ENCODE measurements around the gene CFAP46.
"Not testable (repeated sequence)": the region's sequence is repeated elsewhere in the genome, so short reads cannot be mapped to it uniquely, and the experiment has no call there.

The CFAP46 gene

GRCh38 chr10:132825783-132826523 lies 116.4 kb downstream of the CFAP46 start:
- H3K9me3 Mint-ChIP-seq; H3K36me3 Mint-ChIP-seq (ENCODE audit: low read depth); H3K4me3 Mint-ChIP-seq; H3K27ac Mint-ChIP-seq; H3K4me1 Mint-ChIP-seq (ENCODE audit: low read depth); H3K27me3 Mint-ChIP-seq: not testable (repeated sequence)

GRCh38 chr10:132820056-132820455 lies 122.3 kb downstream of the CFAP46 start:
- no peaks in the 10 kb centered on the region for H3K4me1 Mint-ChIP-seq (ENCODE audit: low read depth)
- no peaks in the 10 kb centered on the region for H3K36me3 Mint-ChIP-seq (ENCODE audit: low read depth)
- no peak overlapping the region for H3K4me3 Mint-ChIP-seq
- H3K27me3 Mint-ChIP-seq = peaks cover 32% of the 10 kb centered on the region
- no peaks in the 10 kb centered on the region for H3K9me3 Mint-ChIP-seq
- no peak overlapping the region for H3K27ac Mint-ChIP-seq

GRCh38 chr10:132817701-132818211 lies 124.6 kb downstream of the CFAP46 start:
- Mint-ChIP-seq H3K27ac (no peak overlapping the region), H3K9me3 (no peaks in the 10 kb centered on the region), H3K36me3 (ENCODE audit: low read depth) (no peaks in the 10 kb centered on the region), H3K4me3 (no peak overlapping the region), H3K4me1 (ENCODE audit: low read depth) (no peaks in the 10 kb centered on the region), H3K27me3 (peaks cover 32% of the 10 kb centered on the region)

GRCh38 chr10:132816718-132817117 lies 125.7 kb downstream of the CFAP46 start:
- Mint-ChIP-seq H3K27me3 (peaks cover 32% of the 10 kb centered on the region), H3K27ac (no peak overlapping the region), H3K36me3 (ENCODE audit: low read depth) (no peaks in the 10 kb centered on the region), H3K9me3 (no peaks in the 10 kb centered on the region), H3K4me3 (no peak overlapping the region), H3K4me1 (ENCODE audit: low read depth) (no peaks in the 10 kb centered on the region)

GRCh38 chr10:132815168-132815857 lies 127.1 kb downstream of the CFAP46 start:
- Mint-ChIP-seq H3K27ac (peak overlapping the region; percentile 68), H3K4me3 (no peak overlapping the region), H3K9me3 (no peaks in the 10 kb centered on the region), H3K36me3 (ENCODE audit: low read depth) (no peaks in the 10 kb centered on the region), H3K4me1 (ENCODE audit: low read depth) (no peaks in the 10 kb centered on the region), H3K27me3 (peaks cover 32% of the 10 kb centered on the region)

- Mint-ChIP-seq H3K27ac (no peak overlapping the region), H3K27me3 (peaks cover 27% of the 10 kb centered on the region), H3K4me1 (ENCODE audit: low read depth) (no peaks in the 10 kb centered on the region), H3K36me3 (ENCODE audit: low read depth) (no peaks in the 10 kb centered on the region), H3K4me3 (no peak overlapping the region), H3K9me3 (no peaks in the 10 kb centered on the region)
Measured at GRCh38 chr10:132814469-132814856, 127.9 kb downstream of the CFAP46 start.

GRCh38 chr10:132813560-132814468 lies 128.6 kb downstream of the CFAP46 start:
- H3K27ac Mint-ChIP-seq = no peak overlapping the region
- H3K27me3 Mint-ChIP-seq = peaks cover 21% of the 10 kb centered on the region
- H3K9me3 Mint-ChIP-seq = no peaks in the 10 kb centered on the region
- no peak overlapping the region for H3K4me3 Mint-ChIP-seq
- H3K36me3 Mint-ChIP-seq (ENCODE audit: low read depth) = no peaks in the 10 kb centered on the region
- no peaks in the 10 kb centered on the region for H3K4me1 Mint-ChIP-seq (ENCODE audit: low read depth)

- Mint-ChIP-seq H3K4me1 (ENCODE audit: low read depth) (no peaks in the 10 kb centered on the region), H3K4me3 (no peak overlapping the region), H3K27me3 (peaks cover 21% of the 10 kb centered on the region), H3K36me3 (ENCODE audit: low read depth) (no peaks in the 10 kb centered on the region), H3K27ac (no peak overlapping the region), H3K9me3 (no peaks in the 10 kb centered on the region)
Measured at GRCh38 chr10:132813001-132813401, 129.4 kb downstream of the CFAP46 start.

GRCh38 chr10:132812520-132812919 lies 129.8 kb downstream of the CFAP46 start:
- Mint-ChIP-seq H3K9me3 (no peaks in the 10 kb centered on the region), H3K27me3 (peaks cover 21% of the 10 kb centered on the region), H3K4me3 (no peak overlapping the region), H3K27ac (no peak overlapping the region), H3K36me3 (ENCODE audit: low read depth) (no peaks in the 10 kb centered on the region), H3K4me1 (ENCODE audit: low read depth) (no peaks in the 10 kb centered on the region)

GRCh38 chr10:132811891-132812481 lies 130.4 kb downstream of the CFAP46 start:
- Mint-ChIP-seq H3K4me1 (ENCODE audit: low read depth) (no peaks in the 10 kb centered on the region), H3K27ac (no peak overlapping the region), H3K4me3 (no peak overlapping the region), H3K27me3 (peaks cover 16% of the 10 kb centered on the region), H3K36me3 (ENCODE audit: low read depth) (no peaks in the 10 kb centered on the region), H3K9me3 (no peaks in the 10 kb centered on the region)

GRCh38 chr10:132810807-132811700 lies 131.3 kb downstream of the CFAP46 start:
- Mint-ChIP-seq H3K4me3 (no peak overlapping the region), H3K27me3 (peaks cover 9% of the 10 kb centered on the region), H3K9me3 (no peaks in the 10 kb centered on the region), H3K36me3 (ENCODE audit: low read depth) (no peaks in the 10 kb centered on the region), H3K27ac (no peak overlapping the region), H3K4me1 (ENCODE audit: low read depth) (no peaks in the 10 kb centered on the region)

GRCh38 chr10:132810141-132810806 lies 132.1 kb downstream of the CFAP46 start:
- H3K4me1 Mint-ChIP-seq (ENCODE audit: low read depth) = no peaks in the 10 kb centered on the region
- no peaks in the 10 kb centered on the region for H3K36me3 Mint-ChIP-seq (ENCODE audit: low read depth)
- H3K27ac Mint-ChIP-seq = no peak overlapping the region
- no peak overlapping the region for H3K4me3 Mint-ChIP-seq
- peaks cover 1% of the 10 kb centered on the region for H3K27me3 Mint-ChIP-seq
- no peaks in the 10 kb centered on the region for H3K9me3 Mint-ChIP-seq

All from stimulated activated naive CD8-positive, alpha-beta T cell treated with anti-CD3 and anti-CD28 coated beads, Interleukin-15, Interleukin-2, amounts not matched to agents 100 ng/mL and 50 ng/mL, for 24 hours (primary cell).